Body of pancreas (tissue), 4 donors: ENCODE measurements around the gene UGT1A6.

Experiments used
- POLR2A ChIP-seq, 3 donors: fragments of 450-650 bp; IDR thresholded peaks; one replicate each; pipeline ENCODE4 v1.6.1; 2016; ENCODE audit warnings: antibody characterized with exemption in 3 of 3, mild to moderate bottlenecking in 2 of 3
- TF ChIP-seq, protein P1 (sequence below), 7 experiments: fragments of 450-650 bp in 4 of 7; fragments of 200-600 bp in 3 of 7; sonication (generic) in 3 of 7; IDR thresholded peaks; one replicate each; pipeline ENCODE4 v1.5.1; 2016 to 2019; ENCODE audit warnings: antibody characterized with exemption in 7 of 7

DNA sequence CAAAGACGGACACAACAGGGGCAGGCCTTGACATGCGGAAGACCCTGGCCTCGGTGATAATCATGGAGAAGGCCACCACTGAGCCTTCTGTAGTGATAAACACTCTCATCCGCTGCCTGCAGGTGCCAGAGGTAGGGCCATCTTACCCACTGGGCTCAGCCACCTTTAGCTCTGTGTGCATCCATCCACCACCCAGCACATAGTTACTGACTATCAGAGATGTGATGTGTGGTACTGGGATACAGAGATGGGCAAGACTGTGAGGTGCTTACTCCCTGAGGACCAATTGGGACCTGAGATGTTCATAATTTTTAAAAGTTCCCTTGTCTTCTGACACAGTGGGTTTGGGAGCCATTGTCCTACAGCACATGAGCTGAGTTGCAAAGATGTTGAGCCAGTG is 87.0 kb downstream of the UGT1A6 start:
- TF ChIP-seq, protein P1, sequence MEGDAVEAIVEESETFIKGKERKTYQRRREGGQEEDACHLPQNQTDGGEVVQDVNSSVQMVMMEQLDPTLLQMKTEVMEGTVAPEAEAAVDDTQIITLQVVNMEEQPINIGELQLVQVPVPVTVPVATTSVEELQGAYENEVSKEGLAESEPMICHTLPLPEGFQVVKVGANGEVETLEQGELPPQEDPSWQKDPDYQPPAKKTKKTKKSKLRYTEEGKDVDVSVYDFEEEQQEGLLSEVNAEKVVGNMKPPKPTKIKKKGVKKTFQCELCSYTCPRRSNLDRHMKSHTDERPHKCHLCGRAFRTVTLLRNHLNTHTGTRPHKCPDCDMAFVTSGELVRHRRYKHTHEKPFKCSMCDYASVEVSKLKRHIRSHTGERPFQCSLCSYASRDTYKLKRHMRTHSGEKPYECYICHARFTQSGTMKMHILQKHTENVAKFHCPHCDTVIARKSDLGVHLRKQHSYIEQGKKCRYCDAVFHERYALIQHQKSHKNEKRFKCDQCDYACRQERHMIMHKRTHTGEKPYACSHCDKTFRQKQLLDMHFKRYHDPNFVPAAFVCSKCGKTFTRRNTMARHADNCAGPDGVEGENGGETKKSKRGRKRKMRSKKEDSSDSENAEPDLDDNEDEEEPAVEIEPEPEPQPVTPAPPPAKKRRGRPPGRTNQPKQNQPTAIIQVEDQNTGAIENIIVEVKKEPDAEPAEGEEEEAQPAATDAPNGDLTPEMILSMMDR (IDR thresholded peaks at IDR 0.05): no peak
- no peak for TF ChIP-seq POLR2A (IDR thresholded peaks at IDR 0.05)
